Sigmoid colon (tissue), 7 donors: ENCODE measurements around the gene OTX1. TPM values are rescaled to one million over a fixed set of nuclear protein-coding genes. Genes with fewer than 3 reads are reported as not detected.

Experiments
- DNase-seq: peaks from one replicate; pipeline ENCODE4 v3.0.0-alpha.2; 2019
- H3K27ac ChIP-seq, 4 donors: fragments of 200-600 bp; sonication (generic); one replicate each; pipeline ENCODE4 v1.5.1; 2016 to 2019; ENCODE audit warnings: mild to moderate bottlenecking in 1 of 4
- H3K27me3 ChIP-seq, 3 donors: fragments of 200-600 bp; sonication (generic); one replicate each; pipeline ENCODE4 v1.5.1; 2019; ENCODE audit warnings: mild to moderate bottlenecking in 1 of 3
- H3K36me3 ChIP-seq, 4 donors: fragments of 200-600 bp; sonication (generic); one replicate each; pipeline ENCODE4 v1.5.1; 2016 to 2019
- H3K4me1 ChIP-seq, 4 donors: fragments of 200-600 bp; sonication (generic); one replicate each; pipeline ENCODE4 v1.5.1; 2017 to 2019
- H3K4me3 ChIP-seq, 4 donors: fragments of 200-600 bp; sonication (generic); one replicate each; pipeline ENCODE4 v1.5.1; 2017 to 2019; ENCODE audit warnings: mild to moderate bottlenecking in 2 of 4, moderate library complexity in 1 of 4
- H3K9me3 ChIP-seq, 4 donors: fragments of 200-600 bp in 3 of 4; sonication (generic) in 3 of 4; one replicate each; pipeline versions ENCODE4 v1.5.1 to v1.6.1; 2013 to 2019
- CTCF ChIP-seq, 4 experiments: fragments of 450-650 bp in 3 of 4; fragments of 200-600 bp in 1 of 4; IDR thresholded peaks; one replicate each; pipeline ENCODE4 v1.5.1; 2016 to 2019; ENCODE audit warnings: antibody characterized with exemption in 4 of 4, mild to moderate bottlenecking in 3 of 4, moderate library complexity in 2 of 4
- EP300 ChIP-seq, 4 donors: sonication (generic); formaldehyde crosslinking; IDR thresholded peaks; one replicate each; pipeline ENCODE4 v1.6.1; 2017; ENCODE audit warnings: antibody characterized with exemption in 4 of 4
- POLR2A ChIP-seq, 2 donors: fragments of 450-650 bp; IDR thresholded peaks; one replicate each; pipeline ENCODE4 v1.6.1; 2016; ENCODE audit warnings: antibody characterized with exemption in 2 of 2, mild to moderate bottlenecking in 2 of 2, moderate library complexity in 2 of 2
- POLR2AphosphoS5 ChIP-seq, 4 donors: sonication (generic); formaldehyde crosslinking; IDR thresholded peaks; one replicate each; pipeline ENCODE4 v1.6.1; 2017; ENCODE audit warnings: antibody characterized with exemption in 4 of 4
- WGBS, 2 donors: extraction: QIAGEN DNeasy Blood & Tissue Kit; methylation state at CpG; one replicate each; pipeline ENCODE4 v1.1.7; 2013; 5-methylcytosine and 5-hydroxymethylcytosine counted together
- intact Hi-C: fragments of 100-400 bp; cut with DNase I; formaldehyde crosslinking; loops from one replicate; pipeline ENCODE4 v1.15.1; 2023
- polyA plus RNA-seq, 3 donors: library from polyadenylated mRNA; stranded (reverse); fragments of 200-250 nt; gene quantifications; one replicate each; pipeline ENCODE4 v1.2.3, GENCODE V29; 2013
- total RNA-seq, 4 donors: library from RNA; depleted of rRNA; stranded (reverse); fragments of >200 nt; gene quantifications; one replicate each; pipeline ENCODE4 v1.1.0, GENCODE V29; 2016
- donor health status: healthy with polysubstance abuse.
- donor health status: Bipolar disorder and iron deficiency.
- donor health status: healthy.

OTX1 gene
- total and polyA plus RNA-seq, 7 donors, result 0.54 TPM; not detected in 6

GRCh38 chr2:63101954-63102353 lies 51.3 kb downstream of the OTX1 start:
- TF ChIP-seq CTCF (IDR thresholded peaks at IDR 0.05) (no peak), EP300 (IDR thresholded peaks at IDR 0.05) (no peak), POLR2AphosphoS5 (IDR thresholded peaks at IDR 0.05) (no peak), POLR2A (IDR thresholded peaks at IDR 0.05) (no peak)
- Histone ChIP-seq H3K36me3 (no peaks in the 10 kb centered on the region), H3K27me3 (no peaks in the 10 kb centered on the region), H3K9me3 (peaks cover 0 to 20% (median 2%) of the 10 kb centered on the region in 4 donors), H3K27ac (no peak overlapping the region), H3K4me1 (no peaks in the 10 kb centered on the region), H3K4me3 (no peak overlapping the region)
- 84 to 87% methylated on average over 2 of the region's 2 CpGs for WGBS, 2 donors
- intact Hi-C loops, result no loop called here
- DNase-seq, result no peak

DNA sequence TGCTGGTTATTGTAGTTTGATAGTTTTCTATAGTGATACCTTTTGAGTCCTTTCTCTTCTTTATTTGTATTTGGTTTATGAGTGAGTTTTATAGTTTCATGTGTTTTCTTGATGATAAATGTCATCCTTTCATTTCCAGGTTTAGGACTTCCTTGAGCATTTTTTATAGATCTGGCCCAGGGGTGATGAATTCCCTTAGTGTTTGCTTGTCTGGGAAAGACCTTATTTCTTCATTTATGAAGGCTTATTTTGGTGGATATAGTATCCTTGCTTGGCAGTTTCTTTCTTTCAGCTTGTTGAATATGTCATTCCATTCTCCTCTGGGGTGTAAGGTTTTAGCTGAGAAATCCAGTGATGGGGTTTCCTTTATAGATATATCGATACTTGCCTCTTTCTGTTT lies 53.9 kb downstream of the OTX1 start:
- WGBS, 2 donors, result 100% methylated on average over 1 of the region's 1 CpG
- intact Hi-C loops, result no loop called here
- Histone ChIP-seq H3K4me1 (no peaks in the 10 kb centered on the region), H3K4me3 (no peak overlapping the region), H3K36me3 (no peaks in the 10 kb centered on the region), H3K27me3 (no peaks in the 10 kb centered on the region), H3K9me3 (peaks cover 0 to 20% (median 2%) of the 10 kb centered on the region in 4 donors), H3K27ac (no peak overlapping the region)
- no peak for DNase-seq
- TF ChIP-seq POLR2AphosphoS5 (IDR thresholded peaks at IDR 0.05) (no peak), POLR2A (IDR thresholded peaks at IDR 0.05) (no peak), EP300 (IDR thresholded peaks at IDR 0.05) (no peak), CTCF (IDR thresholded peaks at IDR 0.05) (no peak)
